ENCODE results near the gene ASB2.

- TF ChIP-seq, protein P1, sequence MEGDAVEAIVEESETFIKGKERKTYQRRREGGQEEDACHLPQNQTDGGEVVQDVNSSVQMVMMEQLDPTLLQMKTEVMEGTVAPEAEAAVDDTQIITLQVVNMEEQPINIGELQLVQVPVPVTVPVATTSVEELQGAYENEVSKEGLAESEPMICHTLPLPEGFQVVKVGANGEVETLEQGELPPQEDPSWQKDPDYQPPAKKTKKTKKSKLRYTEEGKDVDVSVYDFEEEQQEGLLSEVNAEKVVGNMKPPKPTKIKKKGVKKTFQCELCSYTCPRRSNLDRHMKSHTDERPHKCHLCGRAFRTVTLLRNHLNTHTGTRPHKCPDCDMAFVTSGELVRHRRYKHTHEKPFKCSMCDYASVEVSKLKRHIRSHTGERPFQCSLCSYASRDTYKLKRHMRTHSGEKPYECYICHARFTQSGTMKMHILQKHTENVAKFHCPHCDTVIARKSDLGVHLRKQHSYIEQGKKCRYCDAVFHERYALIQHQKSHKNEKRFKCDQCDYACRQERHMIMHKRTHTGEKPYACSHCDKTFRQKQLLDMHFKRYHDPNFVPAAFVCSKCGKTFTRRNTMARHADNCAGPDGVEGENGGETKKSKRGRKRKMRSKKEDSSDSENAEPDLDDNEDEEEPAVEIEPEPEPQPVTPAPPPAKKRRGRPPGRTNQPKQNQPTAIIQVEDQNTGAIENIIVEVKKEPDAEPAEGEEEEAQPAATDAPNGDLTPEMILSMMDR (conservative IDR thresholded peaks at IDR 0.05), result no peak
- TF ChIP-seq EZH2 (IDR thresholded peaks at IDR 0.05; ENCODE audit: low read depth), result no peak
Measured at GRCh38 chr14:93993382-93993781, 17.0 kb upstream of the ASB2 start.

Measured in PC-9 (cell line).